Stimulated activated CD4-positive, alpha-beta T cell treated with anti-CD3 and anti-CD28 coated beads, Interleukin-1b, Interleukin-23, amount 100 ng/mL, for 48 hours (primary cell): ENCODE measurements around the gene RNF167.

Experiments used
- DNase-seq: peaks from one replicate; pipeline ENCODE4 v3.0.0-alpha.2; 2020

The RNF167 gene

DNA sequence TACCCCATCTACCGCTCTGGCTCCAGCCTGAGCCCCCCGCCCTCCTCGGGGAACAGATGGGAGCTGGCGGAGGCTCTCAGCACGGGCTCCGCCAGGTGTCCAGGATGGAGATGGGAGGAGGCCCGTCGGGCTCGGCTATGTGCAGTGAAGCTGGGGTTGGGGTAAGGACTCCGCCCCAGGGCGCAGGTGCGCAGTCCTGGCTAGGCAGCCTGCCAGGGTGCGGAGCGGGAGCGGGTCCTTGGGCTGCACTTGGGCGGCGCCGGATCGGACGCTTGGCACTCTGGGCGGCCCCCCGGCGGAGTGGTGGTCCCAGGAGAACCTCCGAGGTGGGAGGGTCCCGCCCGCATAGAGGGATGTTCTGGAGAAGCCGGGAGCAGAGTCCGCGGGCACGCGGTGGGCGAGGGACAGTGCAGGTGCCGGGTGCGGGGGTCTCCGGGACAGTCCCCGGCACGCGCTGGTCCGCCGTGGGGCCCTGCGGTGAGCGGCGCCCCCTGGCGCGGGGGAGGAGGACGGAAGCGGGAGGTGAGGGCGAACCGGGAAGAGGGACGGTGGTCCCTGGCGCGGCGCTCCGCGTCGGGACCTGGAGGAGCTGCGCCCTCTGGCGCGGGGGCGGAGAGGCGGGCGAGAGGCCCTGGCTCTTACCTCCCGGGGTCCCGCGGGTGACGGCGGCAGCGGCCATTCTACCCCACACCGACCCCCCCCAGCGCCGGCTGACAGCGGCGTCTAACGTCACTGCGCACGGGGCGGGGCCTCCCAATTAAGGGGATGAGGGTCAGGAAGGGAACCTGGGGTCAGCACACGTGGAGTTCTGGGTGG is 47.1 kb downstream of the RNF167 start, which contains the start of gene CAMTA2:
Gene CAMTA2 (minus strand): TSS at position 725 of the 816 bp plus-strand sequence. CDS start 1,453 bp downstream, outside the sequence.
- DNase-seq: peak; percentile 81

DNA sequence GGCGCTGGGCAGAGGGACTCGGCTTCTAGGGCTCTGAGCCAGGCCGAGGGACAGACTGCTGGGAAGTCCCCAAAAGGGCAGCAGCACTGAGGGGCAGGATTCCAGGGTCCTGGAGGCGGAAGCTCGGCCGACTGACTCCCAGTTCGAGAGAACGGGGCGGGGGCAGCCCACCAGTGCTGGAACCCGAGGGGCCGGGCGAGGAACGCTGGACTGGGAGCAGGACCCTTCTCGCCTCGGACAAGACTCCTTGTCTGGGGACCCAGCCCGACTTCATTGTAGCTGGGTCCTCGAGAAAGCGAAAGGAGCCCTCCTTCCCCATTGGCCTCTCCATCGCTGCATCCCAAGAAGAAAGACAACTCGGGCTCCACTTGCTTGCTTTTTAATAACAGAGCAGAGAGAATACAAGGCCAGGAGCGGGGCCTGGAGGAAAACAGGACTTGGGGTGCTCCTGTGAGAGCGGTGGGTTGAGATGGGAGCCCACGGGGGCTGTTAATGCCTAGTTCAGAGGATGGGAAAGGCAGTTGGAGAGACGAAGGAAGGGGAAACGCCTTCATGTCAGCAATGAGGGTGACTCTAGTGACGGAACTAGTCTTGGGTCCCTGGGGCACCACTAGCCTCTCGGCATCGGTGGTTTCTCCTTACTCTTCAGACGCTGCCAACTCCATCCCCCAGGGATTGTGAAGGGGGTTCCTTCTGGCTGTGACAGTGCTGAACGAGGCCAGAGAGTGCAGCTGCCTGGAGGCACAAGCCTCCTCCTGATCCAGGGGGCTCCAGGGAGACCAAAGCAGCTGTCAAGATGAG is 47.9 kb downstream of the RNF167 start:
- no peak for DNase-seq

DNA sequence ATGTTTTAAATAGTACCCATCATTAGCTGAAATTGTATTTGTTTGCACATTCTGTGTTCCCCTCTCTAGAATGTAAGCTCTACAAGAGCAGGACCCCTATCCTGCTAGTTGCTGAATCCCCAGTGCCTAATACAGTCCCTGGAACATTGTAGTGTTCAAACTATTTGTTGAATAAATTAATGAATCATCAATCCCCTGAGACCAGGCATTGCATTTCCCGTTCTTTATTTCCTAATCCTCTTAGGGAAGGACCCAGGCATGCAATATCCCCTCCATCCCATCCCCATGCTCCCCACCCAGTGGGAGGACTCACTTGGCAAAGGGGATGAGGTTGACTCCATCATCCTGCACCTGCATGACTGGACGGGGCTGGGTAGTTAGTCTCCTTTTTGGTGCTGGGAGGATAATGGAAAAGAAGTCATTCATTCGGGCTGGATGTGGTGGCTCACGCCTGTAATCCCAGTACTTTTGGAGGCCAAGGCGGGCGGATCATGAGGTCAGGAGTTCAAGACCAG is 54.1 kb downstream of the RNF167 start:
- DNase-seq: no peak
